HS-27A (cell line): Measurements from ENCODE around the gene STRADB.
"Not testable (repeated sequence)": the region's sequence is repeated elsewhere in the genome, so short reads cannot be mapped to it uniquely, and the experiment has no call there.

Source experiments
- DNase-seq: peaks from one replicate; pipeline ENCODE4 v3.0.0-alpha.2; 2012; ENCODE audit warnings: low read depth, missing footprints

The STRADB gene

GRCh38 chr2:201430322-201430721 lies 21.2 kb upstream of the STRADB start:
- not testable (repeated sequence) for DNase-seq

- no peak for DNase-seq
These were observed 20.7 kb upstream of the STRADB start for GRCh38 chr2:201430839-201431238.

- no peak for DNase-seq
These were observed 19.4 kb upstream of the STRADB start for GRCh38 chr2:201432038-201432620.

- no peak for DNase-seq
These were observed 18.7 kb upstream of the STRADB start for GRCh38 chr2:201432621-201433393.

GRCh38 chr2:201433394-201433995 lies 18.0 kb upstream of the STRADB start:
- DNase-seq = no peak

- no peak for DNase-seq
These were observed 15.4 kb upstream of the STRADB start for GRCh38 chr2:201436141-201436540.

GRCh38 chr2:201439336-201439922 lies 12.1 kb upstream of the STRADB start:
- DNase-seq = not testable (repeated sequence)

GRCh38 chr2:201440182-201440581 lies 11.4 kb upstream of the STRADB start:
- no peak for DNase-seq

GRCh38 chr2:201441409-201441808 lies 10.1 kb upstream of the STRADB start:
- DNase-seq = no peak

GRCh38 chr2:201444746-201445465 lies 6.6 kb upstream of the STRADB start:
- no peak for DNase-seq

- no peak for DNase-seq
These were observed 4.5 kb upstream of the STRADB start for GRCh38 chr2:201447086-201447485.

- DNase-seq = no peak
These were observed 3.5 kb upstream of the STRADB start for GRCh38 chr2:201448061-201448460.

GRCh38 chr2:201448701-201449100 lies 2.8 kb upstream of the STRADB start:
- no peak for DNase-seq

- no peak for DNase-seq
These were observed 617 bp upstream of the STRADB start for GRCh38 chr2:201450954-201451291.

- DNase-seq = no peak
These were observed 750 bp downstream of the STRADB start for GRCh38 chr2:201452058-201452921.

GRCh38 chr2:201452922-201453643 lies 1.5 kb downstream of the STRADB start:
- no peak for DNase-seq

- DNase-seq = no peak
These were observed 6.8 kb downstream of the STRADB start for GRCh38 chr2:201458381-201458780.

GRCh38 chr2:201460532-201460931 lies 9.0 kb downstream of the STRADB start:
- no peak for DNase-seq

- DNase-seq = no peak
These were observed 13.0 kb downstream of the STRADB start for GRCh38 chr2:201464547-201464946.

- no peak for DNase-seq
These were observed 14.0 kb downstream of the STRADB start for GRCh38 chr2:201465524-201465971.
